ENCODE data around the gene TBC1D9B.

The TBC1D9B gene

DNA sequence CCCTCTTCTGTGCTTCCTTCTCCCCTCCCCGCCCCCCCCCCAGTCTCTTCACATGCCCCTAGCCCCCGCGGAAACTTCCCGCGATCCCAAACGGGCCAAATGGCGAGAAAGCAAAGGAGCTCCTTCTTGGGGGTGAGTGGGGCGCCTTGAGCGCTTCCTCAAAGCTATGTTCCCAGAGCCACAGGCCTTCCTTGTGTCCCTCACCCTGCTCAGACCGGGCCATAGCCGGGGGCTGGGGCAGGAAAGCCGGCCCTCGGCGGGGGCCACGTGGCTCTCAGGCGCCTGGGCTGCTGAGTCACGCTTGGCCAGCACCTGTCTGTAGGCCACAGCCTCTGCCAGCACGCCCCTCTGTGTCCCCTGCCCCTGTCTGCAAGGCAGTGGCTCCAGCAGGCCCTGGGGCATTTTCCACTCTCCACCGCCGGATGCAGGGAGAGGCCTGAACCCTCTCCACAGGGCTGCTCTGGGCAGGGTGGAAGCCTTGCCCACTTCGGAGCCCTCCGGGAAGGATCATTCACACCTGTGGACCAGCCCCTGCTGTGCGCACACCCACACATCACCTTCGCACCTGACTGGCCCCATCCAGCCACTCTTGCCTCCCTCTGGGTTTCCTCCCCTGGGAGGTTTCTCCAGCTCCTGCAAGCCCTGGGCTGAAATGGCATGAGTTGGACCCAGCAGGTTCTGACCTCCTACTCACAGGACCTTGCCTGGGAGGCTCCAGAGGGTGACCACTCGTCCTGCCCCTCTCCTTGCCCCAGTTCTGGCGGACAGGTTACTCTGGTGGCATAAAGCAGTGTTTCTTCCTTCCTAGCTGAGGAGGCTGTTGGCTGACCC is 88.2 kb downstream of the TBC1D9B start:
- DNase-seq = peak; percentile 77

GRCh38 chr5:179818746-179819295 is 88.9 kb downstream of the TBC1D9B start:
- peak; percentile 91 for DNase-seq

GRCh38 chr5:179817890-179818745 is 89.6 kb downstream of the TBC1D9B start:
- DNase-seq = no peak

DNA sequence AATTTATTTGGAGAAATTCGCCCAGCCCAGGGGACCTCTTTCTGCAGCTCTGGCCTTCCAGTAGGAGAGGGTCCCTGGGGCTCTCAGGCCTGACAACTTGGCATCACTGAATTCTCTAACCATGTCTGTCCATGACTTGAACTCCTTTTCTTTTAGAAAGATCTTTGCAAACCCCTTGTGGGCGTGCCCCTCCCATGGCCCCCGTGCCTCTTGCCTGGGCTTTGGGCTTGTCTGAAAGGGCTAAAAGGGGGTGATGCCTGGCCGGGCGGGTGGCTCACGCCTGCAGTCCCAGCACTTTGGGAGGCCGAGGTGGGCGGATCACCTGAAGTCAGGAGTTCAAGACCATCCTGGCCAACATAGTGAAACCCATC is 90.2 kb downstream of the TBC1D9B start:
- no peak for DNase-seq

DNA sequence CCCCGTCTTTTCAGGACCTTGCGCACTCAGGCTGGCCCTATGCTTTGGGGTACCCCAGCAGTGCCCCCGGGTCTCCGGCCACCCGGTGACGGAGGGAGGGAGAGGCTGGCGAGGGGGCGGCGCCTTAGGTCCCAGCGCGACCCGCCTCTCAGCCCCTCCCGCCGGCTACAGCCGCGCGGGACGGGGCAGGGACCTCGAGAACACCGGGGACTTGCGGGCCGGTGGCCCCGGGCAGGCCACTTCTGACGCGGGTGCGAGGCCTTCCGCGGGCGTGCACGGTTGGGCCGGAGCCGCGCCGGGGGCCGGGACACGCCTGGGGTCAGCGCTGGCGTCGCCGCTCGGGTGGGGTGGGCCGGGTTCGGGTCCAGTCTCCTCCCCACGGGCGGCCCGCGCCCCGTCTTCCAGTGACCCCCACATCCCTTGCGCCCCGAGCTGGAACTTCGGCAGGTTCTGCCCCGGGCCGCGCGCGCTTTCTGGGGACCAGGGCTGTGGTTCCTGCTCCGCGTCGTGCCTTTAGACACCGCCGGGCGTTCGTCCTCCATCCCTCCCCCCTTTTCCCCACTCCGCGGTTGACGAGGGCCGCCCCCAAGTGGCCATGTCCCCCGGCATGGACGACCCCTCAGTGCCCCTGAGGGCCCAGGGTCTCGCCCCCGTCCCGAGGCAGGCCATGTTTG is 90.8 kb downstream of the TBC1D9B start:
- DNase-seq = no peak

- DNase-seq = no peak
Measured at GRCh38 chr5:179816401-179816795, 91.3 kb downstream of the TBC1D9B start.

GRCh38 chr5:179815491-179816249 is 92.0 kb downstream of the TBC1D9B start:
- no peak for DNase-seq

GRCh38 chr5:179814090-179814489 is 93.6 kb downstream of the TBC1D9B start:
- DNase-seq = no peak

GRCh38 chr5:179812997-179813607 is 94.6 kb downstream of the TBC1D9B start:
- no peak for DNase-seq

DNA sequence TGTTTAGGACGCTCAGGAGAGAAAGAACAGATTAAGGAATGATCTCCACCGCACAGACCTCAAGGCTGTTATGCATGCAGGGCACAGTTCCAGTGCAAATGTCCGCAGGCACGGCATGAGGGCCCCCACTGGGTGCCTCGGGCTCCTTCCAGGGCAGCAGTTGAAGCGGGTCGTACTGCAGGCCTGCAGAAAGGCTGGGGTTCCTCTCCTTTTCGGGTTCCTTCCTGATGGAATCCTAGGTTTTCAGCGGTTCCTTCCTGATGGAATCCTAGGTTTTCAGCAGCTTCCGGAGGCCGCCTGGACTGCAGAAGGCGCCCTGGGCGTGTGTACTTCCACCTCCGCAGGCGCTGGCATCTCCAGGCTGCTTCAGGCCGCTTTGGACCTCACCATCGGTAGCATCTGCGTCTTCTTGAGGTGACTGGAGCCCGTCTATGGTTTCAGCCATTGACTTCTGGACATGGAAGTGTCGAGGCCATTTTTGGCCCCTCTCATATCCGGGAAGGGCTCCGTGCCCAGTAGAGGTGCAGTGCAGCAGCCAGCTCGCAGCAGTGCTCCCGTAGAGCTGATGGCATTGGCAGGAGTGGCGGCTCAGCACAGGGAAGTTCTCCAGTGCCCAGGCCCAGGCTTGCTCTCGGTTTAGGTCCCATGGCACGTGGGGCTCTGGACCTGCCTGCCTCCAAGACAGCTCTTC is 95.4 kb downstream of the TBC1D9B start:
- no peak for DNase-seq
